ENCODE data around the gene YTHDF1. TPM values are rescaled to one million over a fixed set of nuclear protein-coding genes. Genes with fewer than 3 reads are reported as not detected.
A peak's percentile ranks its signal among the peaks of the same experiment; 100 is the strongest.

The YTHDF1 gene
- total RNA-seq, 4 donors from 2014 or later: 17.9 to 32.1 (median 29.7) TPM

DNA sequence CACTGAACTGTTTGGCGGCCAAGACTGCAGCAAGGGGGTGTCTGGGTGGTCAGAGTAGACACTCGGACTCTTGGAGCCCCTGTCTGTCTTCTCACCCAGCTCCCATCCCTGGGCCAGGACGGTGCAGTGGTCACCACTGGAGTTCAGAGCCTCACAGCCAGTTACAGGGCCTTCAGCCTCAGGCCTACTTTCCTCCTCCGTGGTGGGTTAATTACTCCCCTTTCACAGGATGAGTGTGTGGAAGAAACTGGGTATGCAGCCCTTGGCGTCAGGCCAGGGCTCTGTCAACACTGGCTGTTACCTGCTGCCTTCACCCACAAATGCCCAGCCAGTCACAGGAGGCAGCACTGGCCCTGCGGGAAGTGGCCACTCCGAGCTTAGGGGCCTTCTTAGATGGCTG is 1.8 kb upstream of the YTHDF1 start:
- TF ChIP-seq EP300 (IDR thresholded peaks at IDR 0.05): no peak
- TF ChIP-seq POLR2AphosphoS5 (IDR thresholded peaks at IDR 0.05): no peak
- TF ChIP-seq POLR2A (IDR thresholded peaks at IDR 0.05; ENCODE audit: low read depth): no peak
- TF ChIP-seq, protein P1, sequence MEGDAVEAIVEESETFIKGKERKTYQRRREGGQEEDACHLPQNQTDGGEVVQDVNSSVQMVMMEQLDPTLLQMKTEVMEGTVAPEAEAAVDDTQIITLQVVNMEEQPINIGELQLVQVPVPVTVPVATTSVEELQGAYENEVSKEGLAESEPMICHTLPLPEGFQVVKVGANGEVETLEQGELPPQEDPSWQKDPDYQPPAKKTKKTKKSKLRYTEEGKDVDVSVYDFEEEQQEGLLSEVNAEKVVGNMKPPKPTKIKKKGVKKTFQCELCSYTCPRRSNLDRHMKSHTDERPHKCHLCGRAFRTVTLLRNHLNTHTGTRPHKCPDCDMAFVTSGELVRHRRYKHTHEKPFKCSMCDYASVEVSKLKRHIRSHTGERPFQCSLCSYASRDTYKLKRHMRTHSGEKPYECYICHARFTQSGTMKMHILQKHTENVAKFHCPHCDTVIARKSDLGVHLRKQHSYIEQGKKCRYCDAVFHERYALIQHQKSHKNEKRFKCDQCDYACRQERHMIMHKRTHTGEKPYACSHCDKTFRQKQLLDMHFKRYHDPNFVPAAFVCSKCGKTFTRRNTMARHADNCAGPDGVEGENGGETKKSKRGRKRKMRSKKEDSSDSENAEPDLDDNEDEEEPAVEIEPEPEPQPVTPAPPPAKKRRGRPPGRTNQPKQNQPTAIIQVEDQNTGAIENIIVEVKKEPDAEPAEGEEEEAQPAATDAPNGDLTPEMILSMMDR (IDR thresholded peaks at IDR 0.05): no peak
- H3K27me3 ChIP-seq: peaks cover 0 to 18% (median 0%) of the 10 kb centered on the region in 4 donors
- no peak overlapping the region for H3K4me3 ChIP-seq
- peaks cover 8 to 23% (median 14%) of the 10 kb centered on the region in 4 donors for H3K36me3 ChIP-seq
- no peak overlapping the region for H3K27ac ChIP-seq (replicated peaks in 1 of 4)
- H3K4me1 ChIP-seq: peaks cover 20 to 37% (median 35%) of the 10 kb centered on the region in 4 donors
- intact Hi-C loops (cut with DNase I): loop anchor here (10.0 kb wide), 1 partner anchor 263 kb away; the partner anchor contains the start of gene SLC17A9
- 66% methylated on average over 5 of the region's 7 CpGs for WGBS
- DNase-seq (ENCODE audit: extremely low spot score): no peak
- no peaks in the 10 kb centered on the region for H3K9me3 ChIP-seq

DNA sequence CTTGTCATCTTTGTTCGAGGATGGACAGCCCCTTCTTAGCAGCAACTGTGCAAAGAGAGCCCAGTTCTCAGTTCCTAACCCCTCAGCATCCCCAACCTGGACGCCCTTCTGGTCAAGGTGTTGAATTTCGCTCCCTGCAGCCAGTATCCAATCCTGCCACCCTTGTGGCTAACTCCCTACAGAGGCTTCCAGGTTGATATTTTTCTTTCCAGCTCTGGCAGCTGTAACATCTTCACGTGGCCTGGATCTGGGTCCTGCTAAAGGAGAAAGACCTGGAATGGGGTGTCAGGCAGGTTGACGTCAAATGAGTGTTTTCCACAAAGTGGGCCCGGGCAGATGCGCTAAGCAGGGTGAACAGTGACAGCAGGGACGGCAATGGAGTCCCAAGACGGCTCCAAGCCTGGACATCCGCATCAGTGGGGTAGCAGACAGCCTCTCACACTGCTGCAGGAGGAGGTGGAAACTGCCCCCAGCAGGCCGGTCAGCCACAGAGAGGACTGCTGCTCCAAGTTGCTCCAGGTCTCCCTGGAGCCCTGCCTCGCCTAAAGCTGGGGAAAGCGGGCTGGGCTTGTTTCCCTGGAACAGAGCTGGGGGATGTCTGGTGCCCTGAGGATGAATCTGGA is 1.0 kb upstream of the YTHDF1 start:
- H3K4me3 ChIP-seq: peak overlapping the region; percentile 90 to 97 (median 96)
- peaks cover 27 to 45% (median 42%) of the 10 kb centered on the region in 4 donors for H3K4me1 ChIP-seq
- no peak for TF ChIP-seq EP300 (IDR thresholded peaks at IDR 0.05)
- TF ChIP-seq POLR2A (IDR thresholded peaks at IDR 0.05; ENCODE audit: low read depth): no peak
- TF ChIP-seq, protein P1 (IDR thresholded peaks at IDR 0.05): no peak
- H3K9me3 ChIP-seq: no peaks in the 10 kb centered on the region
- DNase-seq (ENCODE audit: extremely low spot score): no peak
- 74% methylated on average over 9 of the region's 13 CpGs for WGBS
- H3K27me3 ChIP-seq: peaks cover 0 to 18% (median 0%) of the 10 kb centered on the region in 4 donors
- intact Hi-C loops (cut with DNase I): loop anchor here (10.0 kb wide), 1 partner anchor 262 kb away; the partner anchor contains the start of gene SLC17A9
- peaks cover 15 to 30% (median 21%) of the 10 kb centered on the region in 4 donors for H3K36me3 ChIP-seq
- peak overlapping the region; percentile 83 to 87 (median 84) for H3K27ac ChIP-seq (replicated peaks in 1 of 4)

DNA sequence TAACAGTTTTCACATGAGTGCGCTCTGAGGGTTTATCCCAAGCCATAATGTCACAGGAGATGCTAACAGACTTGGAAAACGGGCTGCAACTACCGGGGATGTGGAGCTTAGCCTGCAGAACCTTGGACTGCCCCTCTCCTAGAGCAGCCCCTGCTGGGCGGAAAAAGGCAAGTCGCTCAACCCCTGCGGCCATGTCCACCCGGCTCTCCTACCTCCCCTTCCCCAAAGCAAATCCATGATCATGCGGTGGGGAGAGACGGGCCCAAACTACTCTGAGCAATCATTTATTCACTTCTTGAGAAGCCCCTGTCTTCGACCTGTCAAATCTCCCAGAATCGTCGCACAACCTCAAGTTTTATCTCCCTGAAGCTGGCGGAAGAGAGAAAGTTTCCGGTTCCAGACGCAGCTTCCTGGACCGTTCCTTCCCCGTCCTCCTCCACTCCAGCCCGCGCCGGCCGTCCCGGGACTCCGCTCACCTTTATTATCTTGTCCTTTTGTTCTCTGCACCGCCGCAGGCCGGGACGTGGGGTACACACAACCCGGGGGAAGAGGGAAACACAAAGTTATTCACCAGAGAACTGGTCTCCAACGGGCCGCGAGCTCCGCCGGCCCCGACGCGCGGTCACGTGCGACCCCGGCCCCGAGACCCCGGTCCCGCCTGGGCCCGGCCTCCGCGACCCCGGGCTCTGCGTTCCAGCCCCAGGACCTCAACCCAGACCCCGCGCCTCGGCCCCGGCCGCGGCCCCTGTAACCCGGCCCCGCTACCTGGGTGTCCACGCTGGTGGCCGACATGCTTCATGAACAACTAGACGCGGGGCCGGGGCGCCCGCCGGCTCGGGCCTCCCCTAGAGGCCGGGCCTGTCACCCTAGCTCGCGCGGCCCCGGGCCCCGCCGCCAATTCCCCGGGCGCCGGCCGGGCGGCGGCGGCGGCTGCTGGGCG is 560 bp downstream of the YTHDF1 start:
- TF ChIP-seq, protein P1 (IDR thresholded peaks at IDR 0.05): peak in 2 of 3 experiments; percentile 27 to 30
- no peak for TF ChIP-seq POLR2A (IDR thresholded peaks at IDR 0.05; ENCODE audit: low read depth)
- no peak for TF ChIP-seq POLR2AphosphoS5 (IDR thresholded peaks at IDR 0.05)
- H3K9me3 ChIP-seq: no peaks in the 10 kb centered on the region
- H3K36me3 ChIP-seq: peaks cover 16 to 44% (median 36%) of the 10 kb centered on the region in 4 donors
- H3K27me3 ChIP-seq: peaks cover 0 to 16% (median 0%) of the 10 kb centered on the region in 4 donors
- no peak for DNase-seq (ENCODE audit: extremely low spot score)
- peaks cover 27 to 60% (median 58%) of the 10 kb centered on the region in 4 donors for H3K4me1 ChIP-seq
- peak overlapping the region; percentile 90 to 97 (median 96) for H3K4me3 ChIP-seq
- 5% methylated on average over 32 of the region's 81 CpGs for WGBS
- intact Hi-C loops (cut with DNase I): loop anchor here (2.0 to 10.0 kb wide), 2 partner anchors 57 to 261 kb away; partner anchors contain the start of genes ARFGAP1 and SLC17A9
- H3K27ac ChIP-seq (replicated peaks in 1 of 4): peak overlapping the region; percentile 83 to 87 (median 84)

DNA sequence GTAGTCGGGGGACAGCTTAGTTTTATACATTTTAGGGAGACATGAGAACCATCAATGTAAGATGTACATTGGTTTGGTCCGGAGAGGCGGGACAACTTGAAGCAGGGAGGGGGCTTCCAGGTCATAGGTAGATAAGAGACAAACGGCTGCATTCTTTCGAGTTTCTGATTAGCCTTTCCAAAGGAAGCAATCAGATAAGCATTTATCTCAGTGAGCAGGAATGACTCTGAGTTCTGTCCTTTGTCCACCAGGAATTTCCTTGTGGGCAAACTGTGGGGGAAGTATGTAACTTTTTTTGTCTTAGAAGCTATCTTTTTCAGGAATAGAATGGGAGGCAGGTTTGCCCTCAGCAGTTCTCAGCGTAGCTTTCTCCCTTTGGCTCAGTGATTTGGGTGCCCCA is 1.4 kb downstream of the YTHDF1 start:
- intact Hi-C loops (cut with DNase I): loop anchor here (2.0 to 10.0 kb wide), 2 partner anchors 58 to 260 kb away; partner anchors contain the start of genes ARFGAP1 and SLC17A9
- H3K4me3 ChIP-seq: peak overlapping the region; percentile 90 to 97 (median 96)
- no peak overlapping the region for H3K27ac ChIP-seq (replicated peaks in 1 of 4)
- peaks cover 0 to 7% (median 0%) of the 10 kb centered on the region in 4 donors for H3K27me3 ChIP-seq
- H3K4me1 ChIP-seq: peaks cover 30 to 69% (median 67%) of the 10 kb centered on the region in 4 donors
- 73% methylated on average over 6 of the region's 6 CpGs for WGBS
- TF ChIP-seq POLR2A (IDR thresholded peaks at IDR 0.05; ENCODE audit: low read depth) (no peak), POLR2AphosphoS5 (IDR thresholded peaks at IDR 0.05) (no peak), EP300 (IDR thresholded peaks at IDR 0.05) (no peak)
- TF ChIP-seq, protein P1 (IDR thresholded peaks at IDR 0.05): no peak
- no peak for DNase-seq (ENCODE audit: extremely low spot score)
- peaks cover 20 to 53% (median 42%) of the 10 kb centered on the region in 4 donors for H3K36me3 ChIP-seq
- no peaks in the 10 kb centered on the region for H3K9me3 ChIP-seq

Measured in esophagus muscularis mucosa (tissue), 4 donors.